Measurements from ENCODE around the gene PHPT1. TPM values are rescaled to one million over a fixed set of nuclear protein-coding genes. Genes with fewer than 3 reads are reported as not detected.

PHPT1 gene
- total and polyA plus RNA-seq, 2 of the 13 experiments (the other 11 are each of a cell fraction or from before 2014, with no cell fraction given) = 189 to 192 TPM

DNA sequence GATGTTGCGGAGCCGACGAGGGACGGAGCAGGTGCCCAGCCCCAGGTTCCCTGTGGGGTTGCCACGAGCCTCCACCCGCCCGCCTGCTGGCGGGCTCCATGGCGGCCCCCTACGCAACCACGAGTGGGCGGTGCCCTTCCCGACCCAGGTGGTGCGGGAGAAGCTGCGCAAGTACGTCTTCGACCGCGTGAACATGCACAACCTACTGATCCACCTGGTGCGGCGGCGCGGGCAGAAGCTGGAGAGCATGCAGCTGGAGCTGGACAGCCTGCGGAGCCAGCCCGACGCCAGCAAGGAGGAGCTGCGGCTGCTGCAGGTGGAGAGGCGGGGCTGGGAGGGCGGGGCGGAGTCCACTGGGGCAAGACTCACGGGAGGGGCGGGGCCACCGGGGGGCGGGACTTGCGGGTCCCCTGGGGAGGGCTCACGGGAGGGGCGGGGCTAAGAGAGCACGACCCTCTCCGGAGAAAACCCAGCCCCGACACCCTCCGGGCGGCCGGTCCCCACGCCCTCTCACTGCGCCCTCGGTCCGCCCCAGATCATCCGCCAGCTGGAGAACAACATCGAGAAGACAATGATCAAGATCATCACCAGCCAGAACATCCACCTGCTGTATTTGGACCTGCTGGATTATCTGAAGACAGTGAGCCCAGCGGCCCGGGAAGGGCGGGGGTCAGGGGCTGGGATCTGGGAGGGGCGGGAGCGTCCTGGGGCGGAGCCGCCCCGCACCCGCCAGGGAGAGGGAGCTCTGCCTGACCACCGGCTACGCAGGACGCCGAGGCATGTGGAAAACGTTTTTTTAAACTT lies 49.2 kb upstream of the PHPT1 start (continued):
- TF ChIP-seq PHB2 (IDR thresholded peaks at IDR 0.05; ENCODE audit: partially characterized antibody) (no peak), SNRNP70 (IDR thresholded peaks at IDR 0.05; ENCODE audit: low read depth, low read length) (no peak), NBN (conservative IDR thresholded peaks at IDR 0.05) (no peak), HNRNPH1 (optimal IDR thresholded peaks at IDR 0.05; ENCODE audit: low read depth, low read length) (no peak), CBX5 (CRISPR knock-in tag; IDR thresholded peaks at IDR 0.05; ENCODE audit: borderline replicate concordance) (0 out of 2 replicates have a peak, but pooled peaks have one; percentile 14), ZFY (CRISPR knock-in tag; IDR thresholded peaks at IDR 0.05) (peak; percentile 18), JUNB (CRISPR knock-in tag; IDR thresholded peaks at IDR 0.05; ENCODE audit: borderline replicate concordance) (no peak), ZSCAN12 (CRISPR knock-in tag; IDR thresholded peaks at IDR 0.05) (no peak), SNAPC4 (CRISPR knock-in tag; IDR thresholded peaks at IDR 0.05) (peak; percentile 29; the same call in 1 of the 2 replicates), HES4 (CRISPR knock-in tag; IDR thresholded peaks at IDR 0.05; ENCODE audit: borderline replicate concordance) (peak; percentile 81), HCFC1 (IDR thresholded peaks at IDR 0.05; ENCODE audit: low read depth, low read length) (no peak), KLF16 (CRISPR knock-in tag; IDR thresholded peaks at IDR 0.05) (peak in 1 of 2 experiments; percentile 32; a peak in 1 of 4 replicates), ISL2 (CRISPR knock-in tag; IDR thresholded peaks at IDR 0.05) (0 out of 2 replicates have a peak, but pooled peaks have one; percentile 2), ZNF484 (CRISPR knock-in tag; IDR thresholded peaks at IDR 0.05; ENCODE audit: borderline replicate concordance, low read depth) (no peak)
- TF ChIP-seq, protein P1, sequence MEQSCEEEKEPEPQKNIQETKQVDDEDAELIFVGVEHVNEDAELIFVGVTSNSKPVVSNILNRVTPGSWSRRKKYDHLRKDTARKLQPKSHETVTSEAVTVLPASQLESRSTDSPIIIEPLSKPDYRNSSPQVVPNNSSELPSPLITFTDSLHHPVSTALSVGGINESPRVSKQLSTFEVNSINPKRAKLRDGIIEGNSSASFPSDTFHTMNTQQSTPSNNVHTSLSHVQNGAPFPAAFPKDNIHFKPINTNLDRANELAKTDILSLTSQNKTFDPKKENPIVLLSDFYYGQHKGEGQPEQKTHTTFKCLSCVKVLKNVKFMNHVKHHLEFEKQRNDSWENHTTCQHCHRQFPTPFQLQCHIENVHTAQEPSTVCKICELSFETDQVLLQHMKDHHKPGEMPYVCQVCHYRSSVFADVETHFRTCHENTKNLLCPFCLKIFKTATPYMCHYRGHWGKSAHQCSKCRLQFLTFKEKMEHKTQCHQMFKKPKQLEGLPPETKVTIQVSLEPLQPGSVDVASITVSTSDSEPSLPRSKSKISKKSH (CRISPR knock-in tag; IDR thresholded peaks at IDR 0.05; ENCODE audit: borderline replicate concordance) = 0 out of 2 replicates have a peak, but pooled peaks have one; percentile 16
- TF ChIP-seq, protein P2, sequence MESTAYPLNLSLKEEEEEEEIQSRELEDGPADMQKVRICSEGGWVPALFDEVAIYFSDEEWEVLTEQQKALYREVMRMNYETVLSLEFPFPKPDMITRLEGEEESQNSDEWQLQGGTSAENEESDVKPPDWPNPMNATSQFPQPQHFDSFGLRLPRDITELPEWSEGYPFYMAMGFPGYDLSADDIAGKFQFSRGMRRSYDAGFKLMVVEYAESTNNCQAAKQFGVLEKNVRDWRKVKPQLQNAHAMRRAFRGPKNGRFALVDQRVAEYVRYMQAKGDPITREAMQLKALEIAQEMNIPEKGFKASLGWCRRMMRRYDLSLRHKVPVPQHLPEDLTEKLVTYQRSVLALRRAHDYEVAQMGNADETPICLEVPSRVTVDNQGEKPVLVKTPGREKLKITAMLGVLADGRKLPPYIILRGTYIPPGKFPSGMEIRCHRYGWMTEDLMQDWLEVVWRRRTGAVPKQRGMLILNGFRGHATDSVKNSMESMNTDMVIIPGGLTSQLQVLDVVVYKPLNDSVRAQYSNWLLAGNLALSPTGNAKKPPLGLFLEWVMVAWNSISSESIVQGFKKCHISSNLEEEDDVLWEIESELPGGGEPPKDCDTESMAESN (CRISPR knock-in tag; conservative IDR thresholded peaks at IDR 0.05) = no peak

Data from HepG2 (cell line).